H1 (cell line): ENCODE data around the gene NBEA. TPM values are rescaled to one million over a fixed set of nuclear protein-coding genes. Genes with fewer than 3 reads are reported as not detected.

Source experiments
- CTCF ChIA-PET: fragments of 300-600 bp; sonication (Branson Sonifier 250); formaldehyde crosslinking; loops from one replicate; lab custom pipeline; 2021; ENCODE audit not compliant: partially characterized antibody; lab: Charles Lee
- POLR2A ChIA-PET: fragments of 300-600 bp; sonication (Branson Sonifier 250); formaldehyde crosslinking; loops from one replicate; lab custom pipeline; 2021; ENCODE audit warnings: inconsistent platforms; ENCODE audit not compliant: partially characterized antibody; lab: Charles Lee
- DNase-seq, 2 experiments: peaks; one replicate each; pipeline versions ENCODE4 v3.0.0 to v3.0.0-alpha.2; 2010 to 2022; ENCODE audit warnings: low spot score in 2 of 2, low read depth in 1 of 2, mixed read lengths in 1 of 2
- FAIRE-seq: peaks from 2 replicates; lab custom pipeline; 2011; peaks lifted over from hg19 to GRCh38; lab: Jason Lieb, UNC
- H2AFZ ChIP-seq: 2 replicates; pipeline ENCODE4 v1.8.1; 2012; ENCODE audit warnings: low read length, inconsistent platforms
- H2AK5ac ChIP-seq: 2 replicates; pipeline ENCODE4 v1.6.1; 2013; ENCODE audit warnings: low read depth, low read length
- H2BK120ac ChIP-seq: replicated peaks from 2 replicates; pipeline ENCODE3; 2013; ENCODE audit warnings: low read depth, low read length, inconsistent platforms
- H2BK12ac ChIP-seq: 2 replicates; pipeline ENCODE4 v1.6.1; 2013; ENCODE audit warnings: low read depth, low read length
- H2BK15ac ChIP-seq: 2 replicates; pipeline ENCODE4 v1.6.1; 2013; ENCODE audit warnings: low read length
- H2BK20ac ChIP-seq: 2 replicates; pipeline ENCODE4 v1.6.1; 2013; ENCODE audit warnings: low read length
- H2BK5ac ChIP-seq: 2 replicates; pipeline ENCODE4 v1.6.1; 2013; ENCODE audit warnings: low read depth, low read length
- H3K14ac ChIP-seq: 2 replicates; pipeline ENCODE4 v1.6.1; 2013; ENCODE audit warnings: inconsistent platforms; ENCODE audit not compliant: insufficient read length
- H3K18ac ChIP-seq: 2 replicates; pipeline ENCODE4 v1.6.1; 2013; ENCODE audit warnings: low read length; ENCODE audit errors: extremely low read depth
- H3K23ac ChIP-seq: 2 replicates; pipeline ENCODE4 v1.6.1; 2013; ENCODE audit warnings: inconsistent platforms; ENCODE audit not compliant: insufficient read length
- H3K23me2 ChIP-seq: 2 replicates; pipeline ENCODE4 v1.6.1; 2013; ENCODE audit warnings: low read depth, low read length
- H3K27ac ChIP-seq: 2 replicates; pipeline ENCODE4 v1.6.1; 2011; ENCODE audit warnings: low read depth, low read length, inconsistent platforms
- H3K27me3 ChIP-seq, 4 experiments: replicated peaks in 1 of 4; 1 replicate in 1 of 4; 2 replicates in 3 of 4; pipeline versions ENCODE4 v1.6.1 to v1.8.1; 2011 to 2013; ENCODE audit warnings: low read length in 3 of 4, mild to moderate bottlenecking in 3 of 4, inconsistent platforms in 2 of 4, mixed read lengths in 2 of 4, moderate library complexity in 1 of 4; ENCODE audit not compliant: control insufficient read depth in 3 of 4, insufficient read depth in 3 of 4; ENCODE audit errors: extremely low read depth in 1 of 4
- H3K36me3 ChIP-seq, 4 experiments: 2 replicates each; pipeline versions ENCODE4 v1.6.1 to v1.8.1; 2011 to 2013; ENCODE audit warnings: mild to moderate bottlenecking in 4 of 4, low read length in 3 of 4, moderate library complexity in 2 of 4, control low read depth in 1 of 4, inconsistent platforms in 1 of 4; ENCODE audit not compliant: insufficient read depth in 4 of 4, control insufficient read depth in 2 of 4
- H3K4ac ChIP-seq: replicated peaks from 2 replicates; pipeline ENCODE3; 2013; ENCODE audit warnings: low read length, low read depth, mixed read lengths, inconsistent platforms; ENCODE audit not compliant: insufficient read length
- H3K4me1 ChIP-seq, 4 experiments: replicated peaks in 1 of 4; 1 replicate in 1 of 4; 2 replicates in 3 of 4; pipeline versions ENCODE4 v1.6.1 to v1.8.1; 2011 to 2013; ENCODE audit warnings: low read length in 3 of 4, inconsistent platforms in 2 of 4, mixed read lengths in 1 of 4; ENCODE audit not compliant: insufficient read depth in 4 of 4, control insufficient read depth in 3 of 4
- H3K4me2 ChIP-seq, 2 experiments: 2 replicates each; pipeline versions ENCODE4 v1.6.1 to v1.8.1; 2011 to 2013; ENCODE audit warnings: low read depth in 2 of 2, low read length in 2 of 2, control low read depth in 1 of 2, inconsistent platforms in 1 of 2, mild to moderate bottlenecking in 1 of 2; ENCODE audit not compliant: insufficient read depth in 1 of 2
- H3K4me3 ChIP-seq, 4 experiments: fragments of 200-600, 300-600 bp in 1 of 4; sonication (generic), shearing (Covaris generic), sonication (Bioruptor Twin) in 1 of 4; 2 replicates each; pipeline versions ENCODE4 v1.5.1 to v1.8.1; 2011 to 2016; ENCODE audit warnings: low read length in 4 of 4, low read depth in 3 of 4, control low read depth in 2 of 4, inconsistent platforms in 2 of 4, mild to moderate bottlenecking in 2 of 4, mixed read lengths in 1 of 4, moderate library complexity in 1 of 4; ENCODE audit not compliant: insufficient read depth in 2 of 4; ENCODE audit errors: extremely low read depth in 1 of 4
- H3K56ac ChIP-seq: replicated peaks from 2 replicates; pipeline ENCODE3; 2013; ENCODE audit warnings: low read depth, mild to moderate bottlenecking, mixed read lengths, low read length, inconsistent platforms; ENCODE audit not compliant: insufficient read length
- H3K79me1 ChIP-seq: 2 replicates; pipeline ENCODE4 v1.6.1; 2013; ENCODE audit warnings: low read depth, low read length, control low read depth
- H3K79me2 ChIP-seq, 2 experiments: 2 replicates each; pipeline versions ENCODE4 v1.6.1 to v1.8.1; 2012 to 2013; ENCODE audit warnings: low read length in 2 of 2, mild to moderate bottlenecking in 2 of 2, inconsistent platforms in 1 of 2; ENCODE audit not compliant: insufficient read depth in 2 of 2, control insufficient read depth in 1 of 2
- H3K9ac ChIP-seq, 4 experiments: replicated peaks in 1 of 4; 1 replicate in 1 of 4; 2 replicates in 3 of 4; pipeline versions ENCODE4 v1.6.1 to v1.8.1; 2011 to 2013; ENCODE audit warnings: low read depth in 3 of 4, low read length in 3 of 4, control low read depth in 2 of 4, mild to moderate bottlenecking in 2 of 4, moderate library complexity in 2 of 4, inconsistent platforms in 1 of 4; ENCODE audit errors: extremely low read depth in 1 of 4
- H3K9me3 ChIP-seq, 2 experiments: 2 replicates each; pipeline versions ENCODE4 v1.6.1 to v1.8.1; 2012 to 2013; ENCODE audit warnings: mild to moderate bottlenecking in 2 of 2, moderate library complexity in 2 of 2, control low read depth in 1 of 2, inconsistent platforms in 1 of 2, low read depth in 1 of 2, low read length in 1 of 2, mixed read lengths in 1 of 2; ENCODE audit not compliant: insufficient read depth in 2 of 2
- H4K20me1 ChIP-seq, 2 experiments: replicated peaks in 1 of 2; 2 replicates each; pipeline versions ENCODE3 to v1.8.1; 2011 to 2013; ENCODE audit warnings: inconsistent platforms in 2 of 2, low read length in 2 of 2, mild to moderate bottlenecking in 1 of 2; ENCODE audit not compliant: insufficient read depth in 2 of 2, control insufficient read depth in 1 of 2
- H4K5ac ChIP-seq: 2 replicates; pipeline ENCODE4 v1.6.1; 2013; ENCODE audit warnings: low read length, low read depth, mixed read lengths, inconsistent platforms; ENCODE audit not compliant: insufficient read length
- H4K8ac ChIP-seq: 2 replicates; pipeline ENCODE4 v1.8.0; 2013; ENCODE audit warnings: mild to moderate bottlenecking, moderate library complexity, low read length, inconsistent platforms; ENCODE audit not compliant: insufficient read depth; ENCODE audit errors: extremely low read depth
- H4K91ac ChIP-seq: replicated peaks from 2 replicates; pipeline ENCODE3; 2013; ENCODE audit warnings: low read length, mixed read lengths, inconsistent platforms; ENCODE audit not compliant: insufficient read length
- CREB1 ChIP-seq: IDR thresholded peaks from 2 replicates; pipeline ENCODE4 v1.6.1; 2012; ENCODE audit warnings: inconsistent platforms
- GTF2F1 ChIP-seq: IDR thresholded peaks from 2 replicates; pipeline ENCODE4 v1.6.1; 2012; ENCODE audit warnings: low read depth, low read length, improper control_type of control experiment, borderline replicate concordance
- HDAC2 ChIP-seq, 2 experiments: fragments of 300-600 bp in 1 of 2; sonication (generic) in 1 of 2; IDR thresholded peaks; 2 replicates each; pipeline ENCODE4 v1.6.1; 2011 to 2012; ENCODE audit warnings: low read depth in 2 of 2, low read length in 2 of 2, mild to moderate bottlenecking in 2 of 2, moderate library complexity in 2 of 2, borderline replicate concordance in 1 of 2, inconsistent platforms in 1 of 2
- NANOG ChIP-seq: IDR thresholded peaks from 2 replicates; pipeline ENCODE4 v1.6.1; 2011; ENCODE audit warnings: low read length, low read depth, mild to moderate bottlenecking, inconsistent platforms; ENCODE audit not compliant: insufficient read depth, poor library complexity, severe bottlenecking
- SP4 ChIP-seq: IDR thresholded peaks from 2 replicates; pipeline ENCODE4 v1.6.1; 2012; ENCODE audit warnings: low read length, inconsistent platforms
- TCF12 ChIP-seq: IDR thresholded peaks from 2 replicates; pipeline ENCODE4 v1.6.1; 2011; ENCODE audit warnings: low read depth, mild to moderate bottlenecking, low read length
- WGBS, 2 experiments: shearing (Covaris generic) in 1 of 2; methylation state at CpG; one replicate each; pipeline versions ENCODE4 v1.1.6 to v1.1.7; 2013 to 2015; ENCODE audit warnings: low lambda C conversion rate in 2 of 2, mixed read lengths in 2 of 2, inconsistent platforms in 1 of 2, low coverage in 1 of 2, missing lambda C conversion rate in 1 of 2; ENCODE audit not compliant: insufficient replicate concordance in 2 of 2, insufficient coverage in 1 of 2, insufficient read length in 1 of 2; ENCODE audit errors: extremely low coverage in 1 of 2, missing lambda C conversion rate in 1 of 2; 5-methylcytosine and 5-hydroxymethylcytosine counted together
- polyA plus RNA-seq, 7 experiments: library from polyadenylated mRNA; depleted of rRNA in 3 of 7; stranded (reverse) in 5 of 7; unstranded in 2 of 7; fragments of >200 nt in 5 of 7; fragments of 200-250 nt in 2 of 7; gene quantifications; 1 replicate in 5 of 7; 2 replicates in 1 of 7; 4 replicates in 1 of 7; pipeline versions ENCODE4 v1.2.1 to v1.2.3, GENCODE V29; 2011 to 2013; ENCODE audit warnings: missing spikeins in 2 of 7, mixed read lengths in 2 of 7
- total RNA-seq: library from RNA; stranded (reverse); fragmentation: NEBNext Ultra II Directional; extraction: Animal tissue kit (Norgen Biotek cat#: 25700); gene quantifications from 2 replicates; pipeline ENCODE4 v1.2.1, GENCODE V29; 2021

Gene NBEA
- total and polyA plus RNA-seq, 2 of the 8 experiments (the other 6 are each of a cell fraction or from before 2014, with no cell fraction given) = 14.2 to 21.5 TPM

DNA sequence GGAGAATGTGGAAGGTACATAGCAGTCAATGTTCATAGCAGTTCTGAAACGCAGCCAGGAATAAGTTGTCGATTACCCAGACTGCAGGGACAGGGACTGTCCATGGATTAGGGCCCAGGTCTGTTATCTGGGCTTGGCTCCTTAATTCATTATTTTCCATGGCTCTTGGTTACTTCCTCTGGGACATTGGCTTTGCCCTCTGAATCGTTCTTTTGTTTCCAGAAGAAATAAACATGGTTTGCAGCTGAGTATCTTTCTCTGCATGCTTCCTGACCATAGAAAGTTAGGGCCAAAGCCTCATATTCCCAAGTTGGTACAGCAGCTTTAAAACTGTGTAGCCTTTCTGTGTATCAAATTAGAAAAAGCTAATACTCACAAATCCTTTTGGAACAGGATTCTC is 656.2 kb downstream of the NBEA start:
- no peak overlapping the region for H2BK5ac ChIP-seq
- no peak overlapping the region for H3K27ac ChIP-seq
- WGBS, 2 experiments = 67% methylated on average over 3 of the region's 3 CpGs; no CpG with 5 or more reads in 1 of the 2 experiments
- DNase-seq (no peak), FAIRE-seq (no peak)
- no peak overlapping the region for H4K8ac ChIP-seq
- H2BK20ac ChIP-seq = no peak overlapping the region
- ChIA-PET POLR2A (no interaction called here), CTCF (interaction anchor here (1.0 to 1.5 kb wide), 2 partner anchors 9 to 67 kb away, joined by 3 to 6 read pairs; no protein-coding TSS in a partner anchor)
- no peaks in the 10 kb centered on the region for H3K9me3 ChIP-seq
- no peaks in the 10 kb centered on the region for H3K36me3 ChIP-seq
- H2BK120ac ChIP-seq = no peak overlapping the region
- no peak overlapping the region for H2BK12ac ChIP-seq
- H3K4me3 ChIP-seq = no peak overlapping the region
- TF ChIP-seq SP4 = no peak
- no peak for TF ChIP-seq TCF12
- no peak for TF ChIP-seq CREB1
- no peak for TF ChIP-seq GTF2F1
- TF ChIP-seq NANOG = no peak
- no peak for TF ChIP-seq HDAC2 (IDR thresholded peaks at IDR 0.05; ENCODE audit: borderline replicate concordance in 1 of 2, low read depth in 2 of 2, low read length in 2 of 2)
- H4K20me1 ChIP-seq = no peaks in the 10 kb centered on the region
- no peak overlapping the region for H3K9ac ChIP-seq
- no peak overlapping the region for H2BK15ac ChIP-seq
- H2AFZ ChIP-seq = no peak overlapping the region
- H3K14ac ChIP-seq = no peak overlapping the region
- no peaks in the 10 kb centered on the region for H3K79me1 ChIP-seq
- no peak overlapping the region for H3K4me2 ChIP-seq
- H3K79me2 ChIP-seq = no peaks in the 10 kb centered on the region
- no peak overlapping the region for H4K5ac ChIP-seq
- H3K23me2 ChIP-seq = no peaks in the 10 kb centered on the region; the same call in 1 of the 2 replicates
- no peak overlapping the region for H4K91ac ChIP-seq
- H3K56ac ChIP-seq = no peak overlapping the region
- no peak overlapping the region for H3K4ac ChIP-seq
- no peak overlapping the region for H2AK5ac ChIP-seq
- H3K18ac ChIP-seq = no peak overlapping the region
- H3K27me3 ChIP-seq = no peaks in the 10 kb centered on the region
- H3K4me1 ChIP-seq = peaks cover 0 to 4% (median 0%) of the 10 kb centered on the region in 4 experiments; a peak in 1 of 7 replicates
- no peak overlapping the region for H3K23ac ChIP-seq
